Measurements from ENCODE around the gene EIF4B.
A peak's percentile ranks its signal among the peaks of the same experiment; 100 is the strongest.

The EIF4B gene

DNA sequence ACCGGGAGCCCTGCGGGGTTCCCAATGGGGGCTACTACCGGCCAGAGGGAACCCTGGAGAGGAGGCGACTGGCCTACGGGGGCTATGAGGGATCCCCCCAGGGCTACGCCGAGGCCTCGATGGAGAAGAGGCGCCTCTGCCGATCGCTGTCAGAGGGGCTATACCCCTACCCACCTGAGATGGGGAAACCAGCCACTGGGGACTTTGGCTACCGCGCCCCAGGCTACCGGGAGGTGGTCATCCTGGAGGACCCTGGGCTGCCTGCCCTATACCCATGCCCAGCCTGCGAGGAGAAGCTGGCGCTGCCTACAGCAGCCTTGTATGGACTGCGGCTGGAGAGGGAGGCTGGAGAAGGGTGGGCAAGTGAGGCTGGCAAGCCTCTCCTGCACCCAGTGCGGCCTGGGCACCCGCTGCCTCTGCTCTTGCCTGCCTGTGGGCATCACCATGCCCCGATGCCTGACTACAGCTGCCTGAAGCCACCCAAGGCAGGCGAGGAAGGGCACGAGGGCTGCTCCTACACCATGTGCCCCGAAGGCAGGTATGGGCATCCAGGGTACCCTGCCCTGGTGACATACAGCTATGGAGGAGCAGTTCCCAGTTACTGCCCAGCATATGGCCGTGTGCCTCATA, 53.3 kb downstream of the EIF4B start:
- no peak for DNase-seq (ENCODE audit: low spot score)

DNA sequence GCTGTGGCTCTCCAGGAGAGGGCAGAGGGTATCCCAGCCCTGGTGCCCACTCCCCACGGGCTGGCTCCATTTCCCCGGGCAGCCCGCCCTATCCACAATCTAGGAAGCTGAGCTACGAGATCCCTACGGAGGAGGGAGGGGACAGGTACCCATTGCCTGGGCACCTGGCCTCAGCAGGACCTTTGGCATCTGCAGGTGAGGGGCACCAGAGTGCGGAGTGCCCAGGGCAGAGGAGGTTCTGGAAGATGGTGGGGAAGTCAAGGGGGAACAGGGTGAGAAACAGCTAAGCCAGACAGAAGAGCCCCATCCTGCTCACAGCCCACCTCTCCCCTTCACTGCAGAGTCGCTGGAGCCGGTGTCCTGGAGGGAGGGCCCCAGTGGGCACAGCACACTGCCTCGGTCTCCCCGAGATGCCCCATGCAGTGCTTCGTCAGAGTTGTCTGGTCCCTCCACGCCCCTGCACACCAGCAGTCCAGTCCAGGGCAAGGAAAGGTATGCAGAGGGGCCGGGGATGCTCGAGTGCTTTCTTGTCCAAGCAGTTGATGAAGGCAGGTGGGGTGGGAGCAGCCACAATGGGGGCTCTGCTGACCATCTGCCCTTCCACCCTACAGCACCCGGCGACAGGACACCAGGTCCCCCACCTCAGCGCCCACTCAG, 53.9 kb downstream of the EIF4B start:
- DNase-seq (ENCODE audit: low spot score), result no peak

DNA sequence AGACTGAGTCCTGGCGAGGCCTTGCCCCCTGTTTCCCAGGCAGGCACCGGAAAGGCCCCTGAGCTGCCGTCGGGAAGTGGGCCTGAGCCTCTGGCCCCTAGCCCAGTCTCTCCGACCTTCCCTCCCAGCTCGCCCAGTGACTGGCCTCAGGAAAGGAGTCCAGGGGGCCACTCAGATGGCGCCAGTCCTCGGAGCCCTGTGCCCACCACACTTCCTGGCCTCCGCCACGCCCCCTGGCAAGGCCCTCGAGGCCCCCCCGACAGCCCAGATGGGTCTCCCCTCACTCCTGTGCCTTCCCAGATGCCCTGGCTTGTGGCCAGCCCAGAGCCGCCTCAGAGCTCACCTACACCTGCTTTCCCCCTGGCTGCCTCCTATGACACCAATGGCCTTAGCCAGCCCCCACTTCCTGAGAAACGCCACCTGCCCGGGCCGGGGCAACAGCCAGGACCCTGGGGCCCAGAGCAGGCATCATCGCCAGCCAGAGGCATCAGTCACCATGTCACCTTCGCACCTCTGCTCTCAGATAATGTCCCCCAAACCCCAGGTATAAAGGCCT, 54.5 kb downstream of the EIF4B start:
- DNase-seq (ENCODE audit: low spot score), result no peak

DNA sequence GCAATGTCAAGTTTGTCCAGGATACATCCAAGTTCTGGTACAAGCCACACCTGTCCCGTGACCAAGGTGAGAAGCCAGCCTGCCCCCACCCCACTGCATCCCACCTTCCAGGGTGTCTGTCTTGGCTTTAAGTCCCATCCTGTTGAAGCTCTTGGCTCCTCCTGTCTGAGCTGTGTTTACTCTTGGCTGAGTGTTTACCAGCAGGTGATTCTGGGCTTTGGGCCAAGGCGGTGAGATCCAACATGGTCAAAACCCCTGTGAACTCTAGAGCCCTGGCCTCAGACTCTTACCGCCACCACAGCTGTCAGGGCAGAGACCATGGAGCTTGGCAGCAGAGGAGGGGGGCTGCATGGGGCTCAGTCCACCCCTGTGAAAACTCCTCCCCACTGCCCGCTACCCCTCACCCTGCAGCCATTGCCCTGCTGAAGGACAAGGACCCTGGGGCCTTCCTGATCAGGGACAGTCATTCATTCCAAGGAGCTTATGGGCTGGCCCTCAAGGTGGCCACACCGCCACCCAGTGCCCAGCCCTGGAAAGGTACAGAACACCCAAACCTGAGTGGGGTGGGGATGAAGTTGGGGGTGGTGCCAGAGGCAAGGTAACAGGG, 55.3 kb downstream of the EIF4B start:
- DNase-seq (ENCODE audit: low spot score), result no peak

DNA sequence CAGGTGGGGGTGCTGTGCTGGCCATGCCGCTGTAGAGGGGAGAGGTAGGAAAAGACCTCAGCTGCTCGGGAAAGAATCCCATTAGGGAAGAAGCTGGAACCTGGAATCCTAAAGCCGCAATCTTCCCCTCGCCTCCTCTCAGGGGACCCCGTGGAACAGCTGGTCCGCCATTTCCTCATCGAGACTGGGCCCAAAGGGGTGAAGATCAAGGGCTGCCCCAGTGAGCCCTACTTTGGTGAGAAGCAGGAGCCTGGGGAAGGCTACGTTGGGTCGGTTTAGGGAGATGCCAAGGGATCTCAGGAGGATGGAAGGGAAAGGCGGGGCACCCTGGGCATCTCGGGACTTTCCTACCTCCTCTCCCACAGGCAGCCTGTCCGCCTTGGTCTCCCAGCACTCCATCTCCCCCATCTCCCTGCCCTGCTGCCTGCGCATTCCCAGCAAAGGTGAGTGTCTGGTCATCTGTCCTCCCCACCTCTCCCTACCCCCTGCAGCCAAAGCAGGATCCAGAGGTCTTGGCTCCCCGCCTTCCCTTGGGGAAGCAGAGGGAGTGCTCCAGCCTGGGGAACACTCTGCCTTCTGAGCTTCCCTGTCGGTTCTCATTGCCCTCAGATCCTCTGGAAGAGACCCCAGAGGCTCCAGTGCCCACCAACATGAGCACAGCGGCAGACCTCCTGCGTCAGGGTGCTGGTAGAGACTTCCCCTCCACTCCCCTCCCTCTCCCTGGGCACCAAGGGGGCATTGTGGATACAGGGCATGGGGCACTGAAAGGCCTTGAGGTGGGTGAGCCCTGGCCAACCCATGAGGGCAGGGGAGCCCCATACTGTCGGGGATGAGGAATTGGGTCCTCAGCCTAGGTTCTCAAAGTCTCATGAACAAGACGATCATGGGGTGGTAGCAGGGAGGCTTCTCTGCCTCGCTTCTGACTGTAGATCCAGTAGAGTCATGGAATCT, 56.0 kb downstream of the EIF4B start:
- no peak for DNase-seq (ENCODE audit: low spot score)

GRCh38 chr12:53062977-53063707, 56.9 kb downstream of the EIF4B start:
- DNase-seq (ENCODE audit: low spot score), result no peak

DNA sequence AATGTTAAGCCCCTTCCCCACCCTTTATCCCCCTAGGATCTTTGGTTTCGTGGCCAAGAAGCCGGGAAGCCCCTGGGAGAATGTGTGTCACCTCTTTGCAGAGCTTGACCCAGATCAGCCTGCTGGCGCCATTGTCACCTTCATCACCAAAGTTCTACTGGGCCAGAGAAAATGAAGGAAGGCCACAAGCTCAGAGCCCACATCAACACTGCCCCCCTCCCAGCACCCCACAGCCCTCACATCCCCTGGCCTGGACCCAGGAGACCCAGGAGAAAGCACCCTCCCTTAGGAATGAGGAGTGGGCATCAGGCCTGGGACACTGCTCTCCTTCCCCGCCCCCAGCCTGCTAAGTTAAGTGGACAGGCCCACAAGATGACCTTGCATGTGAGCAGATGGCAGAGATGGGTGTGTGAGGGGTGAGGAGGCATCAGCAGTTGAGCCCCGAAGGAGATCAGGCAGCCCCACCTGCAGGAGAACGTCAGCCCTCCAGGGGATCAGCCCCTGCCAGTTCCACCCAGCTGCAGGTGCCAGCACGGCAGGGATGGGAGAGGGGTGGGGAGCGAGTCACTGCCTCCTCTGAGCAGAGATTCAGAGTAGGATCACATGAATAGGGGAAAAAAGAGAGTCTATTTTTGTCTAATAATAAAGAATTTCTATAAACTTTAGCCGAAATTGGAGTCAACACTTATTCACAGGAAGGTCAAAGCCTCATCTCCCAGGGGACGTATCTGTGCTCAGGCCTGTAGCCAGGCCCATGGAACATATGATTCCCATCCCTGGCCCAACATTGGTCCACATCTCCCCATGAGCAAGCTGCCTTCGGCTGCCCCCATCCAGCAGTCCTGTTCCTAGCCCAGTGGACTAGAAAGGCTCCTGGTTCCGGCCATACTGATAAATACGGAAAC, 57.7 kb downstream of the EIF4B start:
- no peak for DNase-seq (ENCODE audit: low spot score)

GRCh38 chr12:53064613-53065436, 58.6 kb downstream of the EIF4B start:
- no peak for DNase-seq (ENCODE audit: low spot score)

- no peak for DNase-seq (ENCODE audit: low spot score)
These were observed 59.2 kb downstream of the EIF4B start for GRCh38 chr12:53065470-53065869.

- DNase-seq (ENCODE audit: low spot score), result peak; percentile 65
These were observed 60.0 kb downstream of the EIF4B start for GRCh38 chr12:53065975-53066931.

DNA sequence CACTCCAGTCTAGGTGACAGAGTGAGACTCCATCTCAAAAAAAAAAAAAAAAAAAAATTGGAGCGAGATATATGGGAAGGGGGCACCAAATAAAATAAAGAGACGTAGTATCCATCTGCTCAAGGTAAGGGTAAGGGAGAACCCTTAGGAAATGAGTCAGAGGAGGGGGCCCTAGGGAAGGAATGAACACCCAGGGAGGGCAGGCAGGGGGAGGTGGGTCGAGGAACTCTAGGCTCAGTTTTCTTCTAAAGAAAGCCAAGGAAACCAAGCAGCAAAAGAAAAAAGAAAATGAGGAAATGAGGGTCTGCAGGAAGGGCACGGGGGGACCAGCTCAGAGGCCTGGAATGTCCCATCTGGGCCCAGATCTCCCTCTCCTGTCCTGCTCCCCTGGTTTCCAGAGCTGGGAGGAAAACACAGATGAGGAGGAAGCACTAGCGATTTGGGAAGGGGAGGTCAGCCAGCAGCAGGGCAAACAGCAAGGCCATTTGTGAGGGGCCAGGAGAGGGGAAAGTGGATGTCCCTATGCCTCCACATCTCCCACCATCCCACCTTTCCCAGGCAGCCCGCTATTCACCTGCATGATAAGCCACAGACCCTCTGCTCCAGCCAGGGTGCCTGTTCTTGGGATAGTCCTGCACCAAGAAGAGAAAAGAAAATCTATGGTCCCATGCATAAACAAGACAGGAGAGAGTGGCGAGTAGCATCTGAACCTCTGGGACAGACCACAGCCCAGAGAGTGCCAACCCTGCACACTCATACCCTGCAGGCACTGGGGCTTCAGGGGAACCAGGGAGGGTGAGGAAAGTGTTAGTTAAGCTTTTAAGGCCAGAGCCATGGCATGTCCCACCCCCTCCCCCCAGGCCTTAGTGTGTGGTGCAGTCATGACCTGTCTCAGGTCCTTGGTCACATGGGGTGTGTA, 61.1 kb downstream of the EIF4B start:
- DNase-seq (ENCODE audit: low spot score), result no peak

DNA sequence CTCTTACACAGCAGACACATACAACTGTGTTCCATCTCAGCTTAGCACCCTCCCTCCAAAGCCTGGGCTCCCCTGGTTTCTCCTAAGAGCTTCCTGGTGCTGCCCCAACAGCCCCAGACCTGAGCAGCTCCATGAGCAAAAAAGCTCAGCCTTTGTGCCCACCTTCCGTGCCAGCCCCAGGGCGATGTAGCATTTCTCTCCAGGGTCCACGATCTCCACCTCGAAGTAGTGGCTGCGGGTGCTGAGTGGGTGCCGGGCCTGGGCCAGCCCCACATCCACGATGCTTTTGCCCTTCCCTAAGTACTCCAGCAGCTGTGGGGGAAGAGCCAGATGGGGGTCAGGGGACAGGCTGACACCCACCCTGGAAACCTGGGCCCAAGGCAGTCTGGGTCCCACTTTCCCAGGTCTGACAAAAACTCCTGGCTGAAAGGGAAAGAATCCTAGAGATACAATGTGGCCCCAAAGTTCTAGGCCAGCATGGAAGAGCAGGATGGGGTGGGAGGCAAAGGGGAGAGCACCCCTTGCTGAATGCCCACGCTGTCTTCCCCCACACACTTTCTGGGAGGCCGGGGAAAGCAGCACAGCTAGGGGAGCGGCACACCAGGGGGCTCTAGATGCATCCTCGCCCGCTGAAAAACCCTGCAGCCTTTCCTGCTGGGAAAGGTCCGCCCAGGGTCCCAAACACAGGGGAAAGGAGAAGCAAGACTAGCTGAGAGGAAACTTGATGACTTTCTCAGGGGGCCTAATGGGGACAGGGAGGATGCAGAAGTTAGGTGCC, 61.9 kb downstream of the EIF4B start:
- DNase-seq (ENCODE audit: low spot score), result no peak

DNA sequence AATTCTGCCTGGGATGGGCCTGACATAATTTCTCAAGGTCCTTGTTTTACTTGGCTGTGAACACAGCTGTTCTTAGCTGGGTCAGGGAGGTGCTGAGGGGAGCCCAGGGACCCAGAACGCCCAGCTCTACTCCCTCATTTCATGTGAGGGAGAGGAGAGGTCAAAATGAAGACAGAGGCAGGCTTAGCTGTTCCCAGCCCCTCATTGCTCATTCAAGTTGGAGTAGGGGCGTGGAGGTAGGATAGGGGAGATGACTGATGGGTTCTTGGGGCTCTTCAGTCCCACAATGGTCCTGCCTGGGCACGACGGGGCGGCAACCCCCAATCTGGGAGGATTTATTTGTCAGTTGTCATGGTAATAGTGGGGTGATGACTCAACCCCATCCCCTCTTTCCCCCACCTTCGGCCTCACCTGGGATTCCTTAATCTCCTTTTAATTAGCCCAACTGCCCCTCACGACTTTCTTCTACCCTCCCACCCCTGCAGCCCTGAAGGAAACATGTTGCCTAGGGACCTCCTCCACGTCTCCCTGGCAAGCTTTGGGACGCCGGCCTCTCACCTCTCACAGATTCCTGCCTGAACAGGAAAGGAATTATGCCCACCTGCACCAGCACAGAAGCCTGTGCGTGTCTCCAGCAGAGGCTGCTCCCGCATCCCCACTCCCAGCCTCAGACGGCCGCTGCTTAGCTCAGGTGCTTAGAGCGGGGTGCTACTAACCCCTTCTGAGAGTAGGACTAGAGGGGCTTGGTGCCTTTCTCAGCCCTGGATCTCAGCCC, 62.7 kb downstream of the EIF4B start:
- no peak for DNase-seq (ENCODE audit: low spot score)

DNA sequence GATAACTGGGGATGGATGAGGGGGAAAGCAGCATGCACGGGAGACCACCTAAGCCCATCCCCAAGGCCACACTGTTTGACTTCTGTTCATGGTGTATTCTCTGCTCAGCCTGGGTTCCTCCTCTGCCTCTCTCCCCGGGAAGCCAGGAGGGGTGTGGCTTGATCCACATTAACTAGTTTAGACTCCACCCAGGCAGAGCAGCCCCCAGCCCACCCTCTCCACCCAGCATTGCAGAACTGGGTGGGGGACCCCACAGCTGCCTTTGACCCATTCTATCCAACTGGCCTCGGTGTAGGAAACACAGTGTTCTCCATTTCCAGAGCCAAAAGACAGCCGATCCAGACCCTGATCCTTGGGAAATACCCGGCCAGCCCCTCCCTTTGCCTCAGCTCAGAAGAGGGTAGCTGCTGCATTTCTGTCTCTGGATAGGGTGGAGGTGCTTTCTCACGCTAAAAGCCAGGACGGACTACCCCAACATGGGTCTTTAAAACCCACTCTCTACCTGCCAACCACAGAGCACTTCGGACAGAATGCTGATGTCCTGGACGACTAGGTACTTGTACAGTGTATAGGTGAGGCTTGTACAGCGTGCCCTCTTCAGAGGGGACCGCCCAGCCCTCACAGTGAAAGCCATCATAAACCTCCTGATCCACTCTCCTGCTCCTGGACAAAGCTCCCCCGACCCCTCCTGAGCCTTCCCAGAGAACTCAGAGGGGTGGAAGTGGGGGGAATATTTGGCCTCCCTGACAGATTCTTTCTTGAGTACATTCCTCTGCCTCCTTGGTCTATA, 63.6 kb downstream of the EIF4B start:
- no peak for DNase-seq (ENCODE audit: low spot score)

Data from pons (tissue), 1 donor.